ENCODE results near the gene PARD3. TPM values are rescaled to one million over a fixed set of nuclear protein-coding genes. Genes with fewer than 3 reads are reported as not detected.
"Not testable (repeated sequence)": the region's sequence is repeated elsewhere in the genome, so short reads cannot be mapped to it uniquely, and the experiment has no call there.

PARD3 gene
- polyA plus RNA-seq, 3 donors, result 79.3 to 88.4 (median 87.3) TPM

GRCh38 chr10:34658934-34659333, 156.2 kb downstream of the PARD3 start:
- DNase-seq (ENCODE audit: low read depth in 3 of 3, low spot score in 2 of 3), result no peak

GRCh38 chr10:34656661-34657060, 158.4 kb downstream of the PARD3 start:
- no peak for DNase-seq (ENCODE audit: low read depth in 3 of 3, low spot score in 2 of 3)

- DNase-seq (ENCODE audit: low read depth in 3 of 3, low spot score in 2 of 3), result peak; percentile 52 to 70 (median 57)
Measured at GRCh38 chr10:34655286-34656170, 159.6 kb downstream of the PARD3 start.

GRCh38 chr10:34654211-34654610, 160.9 kb downstream of the PARD3 start:
- no peak for DNase-seq (ENCODE audit: low read depth in 3 of 3, low spot score in 2 of 3)

- no peak for DNase-seq (ENCODE audit: low read depth in 3 of 3, low spot score in 2 of 3)
Measured at GRCh38 chr10:34653530-34653929, 161.6 kb downstream of the PARD3 start.

- DNase-seq (ENCODE audit: low read depth in 3 of 3, low spot score in 2 of 3), result no peak
Measured at GRCh38 chr10:34651416-34652195, 163.5 kb downstream of the PARD3 start.

GRCh38 chr10:34650156-34650555, 164.9 kb downstream of the PARD3 start:
- no peak for DNase-seq (ENCODE audit: low read depth in 3 of 3, low spot score in 2 of 3)

GRCh38 chr10:34649385-34649784, 165.7 kb downstream of the PARD3 start:
- DNase-seq (ENCODE audit: low read depth in 3 of 3, low spot score in 2 of 3), result no peak

GRCh38 chr10:34648919-34649318, 166.2 kb downstream of the PARD3 start:
- DNase-seq (ENCODE audit: low read depth in 3 of 3, low spot score in 2 of 3), result no peak

GRCh38 chr10:34647875-34648865, 166.9 kb downstream of the PARD3 start:
- DNase-seq (ENCODE audit: low read depth in 3 of 3, low spot score in 2 of 3), result no peak

GRCh38 chr10:34647160-34647559, 167.9 kb downstream of the PARD3 start:
- no peak for DNase-seq (ENCODE audit: low read depth in 3 of 3, low spot score in 2 of 3)

GRCh38 chr10:34646331-34646730, 168.8 kb downstream of the PARD3 start:
- DNase-seq (ENCODE audit: low read depth in 3 of 3, low spot score in 2 of 3), result no peak

- DNase-seq (ENCODE audit: low read depth in 3 of 3, low spot score in 2 of 3), result not testable (repeated sequence)
Measured at GRCh38 chr10:34644815-34645214, 170.3 kb downstream of the PARD3 start.

GRCh38 chr10:34644224-34644623, 170.9 kb downstream of the PARD3 start:
- no peak for DNase-seq (ENCODE audit: low read depth in 3 of 3, low spot score in 2 of 3)

- DNase-seq (ENCODE audit: low read depth in 3 of 3, low spot score in 2 of 3), result no peak
Measured at GRCh38 chr10:34643620-34644019, 171.5 kb downstream of the PARD3 start.

- DNase-seq (ENCODE audit: low read depth in 3 of 3, low spot score in 2 of 3), result no peak
Measured at GRCh38 chr10:34641913-34642558, 173.1 kb downstream of the PARD3 start.

- DNase-seq (ENCODE audit: low read depth in 3 of 3, low spot score in 2 of 3), result no peak
Measured at GRCh38 chr10:34641147-34641912, 173.8 kb downstream of the PARD3 start.

- peak; percentile 67 to 79 (median 71) for DNase-seq (ENCODE audit: low read depth in 3 of 3, low spot score in 2 of 3)
Measured at GRCh38 chr10:34638406-34639054, 176.6 kb downstream of the PARD3 start.

All from right renal cortex interstitium (tissue), 3 donors.